ENCODE measurements around the gene DCAF15.

The DCAF15 gene

GRCh38 chr19:14000691-14001375, 48.5 kb downstream of the DCAF15 start:
- TF ChIP-seq CTCF (conservative IDR thresholded peaks at IDR 0.05; ENCODE audit: low read depth, low read length) = no peak
- DNase-seq (ENCODE audit: low read depth) = no peak
- H3K4me3 ChIP-seq (ENCODE audit: low read length) = no peak overlapping the region

GRCh38 chr19:14002571-14003250, 50.4 kb downstream of the DCAF15 start:
- DNase-seq (ENCODE audit: low read depth) = no peak

GRCh38 chr19:14003251-14004055, 51.1 kb downstream of the DCAF15 start:
- no peak for TF ChIP-seq CTCF (conservative IDR thresholded peaks at IDR 0.05; ENCODE audit: low read depth, low read length)
- H3K4me3 ChIP-seq (ENCODE audit: low read length) = no peak overlapping the region
- DNase-seq (ENCODE audit: low read depth) = no peak

More at GRCh38 chr19:14002571-14003250, 50.4 kb downstream of the DCAF15 start:
- no peak for TF ChIP-seq CTCF (conservative IDR thresholded peaks at IDR 0.05; ENCODE audit: low read depth, low read length)
- H3K4me3 ChIP-seq (ENCODE audit: low read length) = no peak overlapping the region

- no peak for DNase-seq (ENCODE audit: low read depth)
- TF ChIP-seq CTCF (conservative IDR thresholded peaks at IDR 0.05; ENCODE audit: low read depth, low read length) = no peak
- H3K4me3 ChIP-seq (ENCODE audit: low read length) = no peak overlapping the region
These were observed 52.5 kb downstream of the DCAF15 start for GRCh38 chr19:14004619-14005348.

- TF ChIP-seq CTCF (conservative IDR thresholded peaks at IDR 0.05; ENCODE audit: low read depth, low read length) = no peak
- DNase-seq (ENCODE audit: low read depth) = peak; percentile 48
These were observed 53.2 kb downstream of the DCAF15 start for GRCh38 chr19:14005349-14006084.

GRCh38 chr19:14006085-14006765, 53.9 kb downstream of the DCAF15 start, which contains the start of gene RFX1:
Gene RFX1, minus strand, starts transcription at chr19:14006320. Its CDS starts 12,477 bp downstream, at chr19:13993843.
- peak; percentile 100 for DNase-seq (ENCODE audit: low read depth)
- TF ChIP-seq CTCF (conservative IDR thresholded peaks at IDR 0.05; ENCODE audit: low read depth, low read length) = no peak
- H3K4me3 ChIP-seq (ENCODE audit: low read length) = peak within 1 kb of the TSS; percentile 66

More at GRCh38 chr19:14005349-14006084, 53.2 kb downstream of the DCAF15 start:
- peak overlapping the region; percentile 66 for H3K4me3 ChIP-seq (ENCODE audit: low read length)

Measured in retinal pigment epithelial cell (primary cell).